HG03558 (cell line): ENCODE results near the gene GSPT1.
"Not testable (repeated sequence)": the region's sequence is repeated elsewhere in the genome, so short reads cannot be mapped to it uniquely, and the experiment has no call there.

Source experiments
- ATAC-seq: cut with Tn5 transposase; IDR thresholded peaks from one replicate; pipeline ENCODE4 v1.9.1; 2021; ENCODE audit warnings: moderate number of reproducible peaks; ENCODE audit not compliant: unreplicated experiment; ENCODE audit errors: extremely low read depth

Gene GSPT1

DNA sequence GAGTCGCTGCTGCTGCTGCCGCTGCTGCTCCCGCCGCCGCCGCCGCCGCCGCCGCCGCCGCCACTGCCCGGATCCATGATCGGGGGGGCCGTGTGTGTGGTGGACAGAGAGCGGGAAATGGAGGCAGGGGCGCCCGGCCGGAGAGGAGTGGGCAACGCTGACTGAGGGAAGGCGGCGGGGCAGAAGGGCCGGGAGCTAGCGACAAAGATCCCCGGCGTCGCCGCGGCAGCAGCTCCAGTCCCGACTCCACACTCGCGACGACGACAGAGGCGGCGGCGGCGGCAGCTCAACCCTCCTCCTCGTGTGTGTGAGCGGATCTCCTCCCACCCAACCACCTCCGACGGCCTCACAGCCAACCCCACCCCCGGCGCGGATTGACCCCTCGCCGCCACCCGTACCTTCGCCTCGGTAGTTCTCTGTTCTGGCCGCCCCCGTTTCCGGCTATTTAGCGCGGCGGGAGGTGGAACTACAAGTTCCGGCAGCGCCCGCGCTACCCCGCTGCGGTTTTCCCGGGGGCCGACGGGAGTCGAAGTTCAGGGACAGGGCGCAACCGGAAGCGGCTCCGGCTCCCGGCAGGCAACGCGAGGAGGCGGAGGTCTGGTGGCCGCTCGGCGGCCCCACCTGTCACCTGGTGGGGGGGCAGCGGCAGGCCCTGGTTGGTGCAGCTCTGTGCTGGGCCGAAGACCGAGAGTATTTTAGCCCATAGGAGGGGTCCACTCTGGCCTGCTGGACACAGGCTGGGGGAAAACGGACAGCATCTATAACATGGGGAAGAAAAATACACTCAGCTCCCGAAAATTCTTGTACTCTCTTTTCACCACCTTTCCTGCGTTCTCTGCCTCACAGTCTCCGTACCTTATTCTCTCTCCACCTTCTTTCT is at the start of gene GSPT1:
GSPT1 (minus strand) TSS at position 313 of the 880 bp plus-strand sequence; CDS start at position 77, 236 bp downstream.
- ATAC-seq = peak; percentile 72

GRCh38 chr16:11964761-11965551 is 49.2 kb upstream of the GSPT1 start, which contains the start of gene TNFRSF17:
Gene TNFRSF17, plus strand, starts transcription at chr16:11965210. Its CDS starts 115 bp downstream, at chr16:11965325.
- peak; percentile 65 for ATAC-seq

DNA sequence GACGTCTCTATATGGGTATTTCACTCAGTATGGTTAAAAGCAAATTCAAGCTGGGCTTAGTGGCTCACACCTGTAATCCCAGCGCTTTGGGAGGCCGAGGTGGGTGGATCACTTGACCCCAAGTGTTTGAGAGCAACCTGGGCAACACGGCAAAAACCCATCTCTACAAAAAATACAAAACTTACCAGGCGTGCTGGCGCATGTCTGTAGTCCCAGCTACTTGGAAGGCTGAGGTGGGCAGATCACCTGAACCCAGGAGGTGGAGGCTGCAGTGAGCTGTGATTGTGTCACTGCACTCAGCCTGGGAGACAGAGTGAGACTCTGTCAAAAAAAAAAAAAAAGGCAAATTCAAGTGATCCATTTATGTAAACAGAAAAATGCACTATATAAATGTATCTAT is 48.0 kb upstream of the GSPT1 start:
- ATAC-seq = no peak

- ATAC-seq = not testable (repeated sequence)
These were observed 47.2 kb upstream of the GSPT1 start for GRCh38 chr16:11962978-11963377.

- ATAC-seq = not testable (repeated sequence)
These were observed 46.7 kb upstream of the GSPT1 start for GRCh38 chr16:11962457-11962856.

DNA sequence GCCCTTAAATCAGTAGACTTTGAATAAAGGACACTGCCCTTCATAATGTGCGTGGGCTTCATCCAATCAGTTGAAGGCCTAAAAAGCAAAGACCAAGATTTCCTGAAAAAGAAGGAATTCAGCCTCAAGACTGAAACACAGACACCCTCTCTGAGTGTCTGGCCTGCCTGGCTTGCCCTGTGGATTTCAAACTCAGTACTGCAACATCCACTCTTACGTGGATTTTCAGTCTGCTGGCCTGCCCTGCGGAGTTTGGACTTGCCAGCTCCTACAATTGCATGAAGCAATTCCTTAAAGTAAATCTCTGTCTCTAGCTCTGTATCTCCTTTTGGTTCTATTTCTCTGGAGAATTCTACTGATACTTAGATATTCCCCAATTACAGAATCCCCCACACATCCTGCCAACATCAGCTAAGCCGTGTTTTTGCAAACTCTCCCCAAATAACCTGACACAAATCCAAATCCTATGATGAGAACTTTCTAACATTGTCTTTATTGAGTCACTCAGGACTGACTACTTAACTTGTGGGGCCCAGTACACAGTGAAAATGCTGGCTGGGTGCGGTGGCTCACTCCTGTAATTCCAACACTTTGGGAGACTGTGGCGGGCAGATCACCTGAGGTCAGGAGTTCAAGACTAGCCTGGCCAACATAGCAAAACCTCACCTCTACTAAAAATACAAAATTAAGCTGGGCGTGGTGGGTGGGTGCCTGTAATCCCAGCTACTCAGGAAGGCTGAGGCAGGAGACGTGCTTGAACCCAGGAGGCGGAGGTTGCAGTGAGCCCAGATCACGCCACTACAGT is 42.0 kb upstream of the GSPT1 start:
- ATAC-seq = no peak

DNA sequence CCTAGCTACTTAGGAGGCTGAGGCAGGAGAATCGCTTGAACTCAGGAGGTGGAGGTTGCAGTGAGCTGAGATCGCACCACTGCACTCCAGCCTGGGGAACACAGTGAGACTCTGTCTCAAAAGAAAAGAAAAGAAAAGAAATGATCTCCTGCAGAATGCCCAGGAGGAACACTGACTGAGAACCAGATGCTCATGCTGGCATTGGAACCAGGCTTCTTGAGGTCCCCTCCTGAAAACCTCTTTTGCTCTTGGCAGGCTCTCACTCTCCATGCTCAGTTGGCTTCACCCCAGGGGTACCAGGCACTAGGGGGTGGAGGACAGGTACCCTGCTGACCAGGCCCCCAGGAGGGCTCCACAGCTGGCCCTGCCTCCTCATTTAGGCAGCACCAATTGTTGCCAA is 40.8 kb upstream of the GSPT1 start:
- no peak for ATAC-seq

DNA sequence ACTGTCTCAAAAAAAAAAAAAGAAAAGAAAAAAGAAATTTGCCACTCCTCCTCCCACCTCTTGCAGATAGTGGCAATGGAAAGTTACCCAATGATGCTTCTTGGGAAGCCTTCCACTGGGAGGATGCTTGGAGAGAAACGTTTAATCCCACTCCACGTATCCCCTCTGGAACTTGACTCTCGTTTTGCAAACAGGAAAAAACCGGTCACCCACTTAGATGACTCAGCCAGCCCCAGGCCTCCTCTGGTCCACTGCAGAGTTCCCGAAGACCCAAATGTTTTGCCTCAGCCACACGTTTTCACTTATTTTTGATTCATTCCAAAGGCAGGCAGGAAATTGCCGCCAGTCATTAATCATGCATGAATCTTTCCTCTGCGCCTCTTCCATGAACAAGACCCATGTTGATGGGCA is 40.0 kb upstream of the GSPT1 start:
- no peak for ATAC-seq

DNA sequence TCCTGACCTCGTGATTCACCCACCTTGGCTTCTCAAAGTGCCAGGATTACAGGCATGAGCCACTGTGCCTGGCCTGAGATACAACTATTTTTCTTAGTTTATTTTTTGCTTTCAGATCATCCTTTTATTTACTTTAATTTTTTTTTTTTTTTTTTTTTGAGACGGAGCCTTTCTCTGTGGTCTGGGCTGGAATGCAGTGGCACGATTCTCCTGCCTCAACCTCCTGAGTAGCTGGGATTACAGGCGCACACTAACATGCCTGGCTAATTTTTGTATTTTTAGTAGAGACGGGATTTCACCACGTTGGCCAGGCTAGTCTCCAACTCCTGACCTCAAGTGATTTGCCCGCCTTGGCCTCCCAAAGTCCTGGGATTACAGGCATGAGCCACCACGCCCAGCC is 37.8 kb upstream of the GSPT1 start:
- ATAC-seq = not testable (repeated sequence)

DNA sequence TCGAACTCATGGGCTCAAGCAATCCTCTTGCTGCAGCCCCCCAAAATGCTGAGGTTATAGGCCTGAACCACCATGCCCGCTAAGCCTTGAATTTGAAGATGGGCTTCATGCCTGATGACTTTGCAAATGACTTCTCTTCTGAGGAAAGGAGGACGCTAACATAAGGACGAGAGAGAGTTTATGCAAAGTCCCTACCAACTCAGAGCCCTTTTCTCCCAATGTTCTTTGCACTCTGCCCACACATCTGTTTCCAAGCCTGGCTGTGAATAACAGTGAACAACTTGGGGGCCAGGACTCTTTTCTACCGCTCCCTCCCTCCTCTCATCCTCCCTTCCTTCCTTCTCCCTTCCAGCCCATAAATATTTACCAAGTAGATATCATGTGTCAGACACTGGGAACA is 34.6 kb upstream of the GSPT1 start:
- ATAC-seq = no peak

DNA sequence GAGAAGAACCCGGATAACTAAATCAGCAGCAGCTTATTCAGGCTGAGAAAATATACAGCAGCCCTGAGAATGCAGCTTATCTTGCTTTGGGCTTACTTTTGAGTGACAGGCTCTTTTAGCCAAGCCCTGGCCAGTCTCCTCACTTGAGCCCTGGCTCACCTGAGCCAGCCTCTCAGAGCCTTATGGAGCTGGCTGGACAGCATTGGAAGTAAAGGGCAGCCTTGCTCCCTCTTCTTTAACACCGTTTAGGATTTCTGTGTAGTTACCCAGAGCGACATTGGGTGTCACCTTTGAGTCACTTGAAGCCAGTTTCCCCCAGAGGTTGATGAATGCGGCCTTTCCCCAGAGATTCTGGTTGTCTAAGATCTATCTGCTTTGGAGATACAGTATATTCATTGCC is 33.8 kb upstream of the GSPT1 start:
- no peak for ATAC-seq

DNA sequence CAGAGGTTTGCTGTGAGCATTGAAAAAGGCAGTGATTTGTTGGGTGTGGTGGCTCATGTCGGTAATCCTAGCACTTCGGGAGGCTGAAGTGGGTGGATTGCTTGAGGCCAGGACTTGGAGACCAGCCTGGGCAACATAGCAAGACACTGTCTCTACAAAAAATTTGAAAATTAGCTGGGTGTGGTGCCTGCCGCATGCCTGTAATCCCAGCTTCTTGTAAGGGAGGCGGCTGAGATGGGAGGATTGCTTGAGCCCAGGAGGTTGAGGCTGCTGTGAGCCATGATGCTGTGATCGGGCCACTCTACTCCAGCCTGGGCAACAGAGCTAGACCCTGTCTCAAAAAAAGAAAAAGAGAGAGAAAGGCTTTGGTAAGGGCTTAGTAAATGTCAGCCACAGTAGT is 33.1 kb upstream of the GSPT1 start:
- no peak for ATAC-seq

DNA sequence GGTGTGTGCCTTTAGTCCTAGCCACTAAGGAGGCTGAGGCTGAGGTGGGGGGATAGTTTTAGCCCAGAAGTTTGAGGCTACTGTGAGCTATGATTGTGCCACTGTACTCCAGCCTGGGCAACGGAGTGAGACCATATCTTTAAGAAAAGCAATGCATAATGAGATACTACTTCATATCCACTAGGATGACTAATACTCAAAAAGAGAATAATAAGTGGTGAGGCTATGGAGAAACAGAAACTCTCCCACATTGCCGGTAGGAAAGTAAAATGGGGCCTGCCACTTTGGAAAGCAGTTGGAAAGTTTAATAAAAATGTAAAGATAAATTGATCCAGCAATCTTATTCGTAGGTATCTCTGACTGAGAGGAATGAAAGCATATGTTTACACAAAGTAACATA is 30.7 kb upstream of the GSPT1 start:
- ATAC-seq = no peak

- not testable (repeated sequence) for ATAC-seq
These were observed 26.2 kb upstream of the GSPT1 start, which contains the start of gene NPIPB2 for GRCh38 chr16:11941945-11942344. Gene NPIPB2, minus strand, starts transcription at chr16:11942045. Its CDS starts 0 bp downstream, at chr16:11942045.

GRCh38 chr16:11927350-11927749 is 11.6 kb upstream of the GSPT1 start:
- ATAC-seq = not testable (repeated sequence)

DNA sequence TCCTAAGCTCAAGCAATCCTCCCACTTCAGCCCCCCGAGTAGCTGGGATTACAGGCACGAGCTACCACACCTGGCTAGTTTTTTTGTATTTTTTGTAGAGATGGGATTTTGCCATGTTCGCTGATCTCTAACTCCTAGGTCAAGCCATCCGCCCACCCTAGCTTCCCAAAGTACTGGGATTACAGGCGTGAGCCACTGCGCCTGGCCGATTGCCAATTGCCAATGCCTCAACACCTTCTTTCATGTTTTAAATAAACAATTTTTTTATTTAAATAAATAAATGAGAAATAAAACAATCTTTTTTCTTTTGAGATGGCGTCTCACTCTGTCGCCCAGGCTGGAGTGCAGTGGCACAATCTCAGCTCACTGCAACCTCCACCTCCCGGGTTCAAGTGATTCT is 8.3 kb upstream of the GSPT1 start:
- ATAC-seq = not testable (repeated sequence)

- no peak for ATAC-seq
These were observed 949 bp upstream of the GSPT1 start for GRCh38 chr16:11916524-11917285.

DNA sequence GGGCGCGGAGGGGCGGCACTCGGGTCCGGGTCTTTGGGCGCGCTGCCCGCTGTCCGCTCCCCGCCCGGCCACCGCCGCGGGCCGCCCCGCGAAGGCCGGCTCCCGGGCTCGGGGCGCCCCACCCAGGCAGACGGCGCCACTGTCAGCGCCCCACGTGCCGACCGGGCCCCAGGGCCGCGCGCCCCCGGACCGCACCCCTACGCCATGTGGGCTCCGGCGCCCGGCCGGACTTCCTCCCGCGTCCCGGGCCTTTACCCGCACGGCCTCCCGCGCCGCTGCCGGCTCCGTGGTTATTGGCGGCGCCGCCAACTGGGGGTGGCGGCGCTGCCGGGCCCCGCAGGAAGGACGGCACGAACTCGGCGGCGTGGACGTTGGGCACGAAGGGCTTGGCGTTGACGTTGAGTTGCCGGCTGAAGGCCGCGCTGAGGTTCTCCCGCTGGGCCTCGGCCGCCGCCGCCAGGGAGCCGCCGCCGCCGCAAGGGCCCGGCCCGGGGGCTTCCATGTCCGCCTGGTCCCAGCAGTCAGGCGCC is 577 bp downstream of the GSPT1 start:
- peak; percentile 19 for ATAC-seq
